ENCODE data around the gene CERT1. TPM values are rescaled to one million over a fixed set of nuclear protein-coding genes. Genes with fewer than 3 reads are reported as not detected.

Gene CERT1
- total and polyA plus RNA-seq, 2 donors (not counting 1 experiment from before 2014, with no cell fraction given): 18.0 to 36.0 TPM

GRCh38 chr5:75558221-75558620 lies 46.8 kb upstream of the CERT1 start:
- Histone ChIP-seq H3K4me2 (ENCODE audit: extremely low read depth, insufficient read depth, low read length) (no peak overlapping the region), H3K36me3 (ENCODE audit: control insufficient read depth, insufficient read depth, low read length) (no peaks in the 10 kb centered on the region), H3K27me3 (ENCODE audit: control insufficient read depth, insufficient read depth, low read length) (no peaks in the 10 kb centered on the region), H3K4me3 (replicated peaks in 1 of 4; ENCODE audit: control extremely low read depth in 1 of 4, insufficient read depth in 1 of 4, low read depth in 3 of 4, low read length in 4 of 4) (no peak overlapping the region), H3K9me3 (ENCODE audit: control insufficient read depth, insufficient read depth, low read depth, low read length) (no peaks in the 10 kb centered on the region), H3K9ac (ENCODE audit: insufficient read depth, low read length) (no peak overlapping the region), H3K79me2 (ENCODE audit: control insufficient read depth, insufficient read depth, low read length) (peaks cover 3% of the 10 kb centered on the region), H3K4me1 (ENCODE audit: control insufficient read depth, extremely low read depth, insufficient read depth, low read length) (no peaks in the 10 kb centered on the region), H4K20me1 (ENCODE audit: control insufficient read depth, extremely low read depth, insufficient read depth, low read length) (no peaks in the 10 kb centered on the region), H2AFZ (ENCODE audit: low read length) (no peak overlapping the region), H3K27ac (ENCODE audit: insufficient read depth, low read length) (no peak overlapping the region)
- DNase-seq (ENCODE audit: low read depth in 2 of 2): no peak
- no peak for TF ChIP-seq EZH2 (IDR thresholded peaks at IDR 0.05; ENCODE audit: low read length, missing control alignments)
- TF ChIP-seq, protein P1, sequence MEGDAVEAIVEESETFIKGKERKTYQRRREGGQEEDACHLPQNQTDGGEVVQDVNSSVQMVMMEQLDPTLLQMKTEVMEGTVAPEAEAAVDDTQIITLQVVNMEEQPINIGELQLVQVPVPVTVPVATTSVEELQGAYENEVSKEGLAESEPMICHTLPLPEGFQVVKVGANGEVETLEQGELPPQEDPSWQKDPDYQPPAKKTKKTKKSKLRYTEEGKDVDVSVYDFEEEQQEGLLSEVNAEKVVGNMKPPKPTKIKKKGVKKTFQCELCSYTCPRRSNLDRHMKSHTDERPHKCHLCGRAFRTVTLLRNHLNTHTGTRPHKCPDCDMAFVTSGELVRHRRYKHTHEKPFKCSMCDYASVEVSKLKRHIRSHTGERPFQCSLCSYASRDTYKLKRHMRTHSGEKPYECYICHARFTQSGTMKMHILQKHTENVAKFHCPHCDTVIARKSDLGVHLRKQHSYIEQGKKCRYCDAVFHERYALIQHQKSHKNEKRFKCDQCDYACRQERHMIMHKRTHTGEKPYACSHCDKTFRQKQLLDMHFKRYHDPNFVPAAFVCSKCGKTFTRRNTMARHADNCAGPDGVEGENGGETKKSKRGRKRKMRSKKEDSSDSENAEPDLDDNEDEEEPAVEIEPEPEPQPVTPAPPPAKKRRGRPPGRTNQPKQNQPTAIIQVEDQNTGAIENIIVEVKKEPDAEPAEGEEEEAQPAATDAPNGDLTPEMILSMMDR (conservative IDR thresholded peaks at IDR 0.05 in 1 of 2, IDR thresholded peaks at IDR 0.05 in 1 of 2; ENCODE audit: low read depth in 1 of 2, low read length in 2 of 2): no peak

DNA sequence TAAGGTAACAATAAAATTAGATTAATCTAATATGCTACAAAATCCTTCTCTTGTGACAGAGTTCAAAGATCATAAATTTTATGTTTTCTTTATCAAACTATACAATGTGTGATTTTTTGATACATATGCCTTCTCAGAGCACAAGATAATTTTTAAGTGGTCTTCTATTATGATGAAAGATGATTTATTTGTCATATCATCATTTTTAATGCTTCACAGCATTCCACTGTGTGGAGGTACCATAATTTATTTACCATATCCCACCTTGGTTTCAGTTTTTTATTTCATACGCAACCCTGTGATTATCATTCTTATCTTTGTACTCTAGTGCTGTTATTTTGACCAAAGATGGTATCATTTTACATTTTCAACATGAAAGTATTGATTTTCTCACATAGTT lies 41.9 kb upstream of the CERT1 start:
- Histone ChIP-seq H3K9me3 (ENCODE audit: control insufficient read depth, insufficient read depth, low read depth, low read length) (no peaks in the 10 kb centered on the region), H3K27ac (ENCODE audit: insufficient read depth, low read length) (no peak overlapping the region), H3K4me2 (ENCODE audit: extremely low read depth, insufficient read depth, low read length) (no peak overlapping the region), H3K9ac (ENCODE audit: insufficient read depth, low read length) (no peak overlapping the region), H4K20me1 (ENCODE audit: control insufficient read depth, extremely low read depth, insufficient read depth, low read length) (no peaks in the 10 kb centered on the region), H3K79me2 (ENCODE audit: control insufficient read depth, insufficient read depth, low read length) (no peaks in the 10 kb centered on the region), H2AFZ (ENCODE audit: low read length) (no peak overlapping the region), H3K36me3 (ENCODE audit: control insufficient read depth, insufficient read depth, low read length) (peaks cover 1% of the 10 kb centered on the region), H3K4me1 (ENCODE audit: control insufficient read depth, extremely low read depth, insufficient read depth, low read length) (no peaks in the 10 kb centered on the region), H3K4me3 (replicated peaks in 1 of 4; ENCODE audit: control extremely low read depth in 1 of 4, insufficient read depth in 1 of 4, low read depth in 3 of 4, low read length in 4 of 4) (no peak overlapping the region), H3K27me3 (ENCODE audit: control insufficient read depth, insufficient read depth, low read length) (no peaks in the 10 kb centered on the region)
- TF ChIP-seq, protein P1 (conservative IDR thresholded peaks at IDR 0.05 in 1 of 2, IDR thresholded peaks at IDR 0.05 in 1 of 2; ENCODE audit: low read depth in 1 of 2, low read length in 2 of 2): no peak
- TF ChIP-seq EZH2 (IDR thresholded peaks at IDR 0.05; ENCODE audit: low read length, missing control alignments): no peak
- no peak for DNase-seq (ENCODE audit: low read depth in 2 of 2)

DNA sequence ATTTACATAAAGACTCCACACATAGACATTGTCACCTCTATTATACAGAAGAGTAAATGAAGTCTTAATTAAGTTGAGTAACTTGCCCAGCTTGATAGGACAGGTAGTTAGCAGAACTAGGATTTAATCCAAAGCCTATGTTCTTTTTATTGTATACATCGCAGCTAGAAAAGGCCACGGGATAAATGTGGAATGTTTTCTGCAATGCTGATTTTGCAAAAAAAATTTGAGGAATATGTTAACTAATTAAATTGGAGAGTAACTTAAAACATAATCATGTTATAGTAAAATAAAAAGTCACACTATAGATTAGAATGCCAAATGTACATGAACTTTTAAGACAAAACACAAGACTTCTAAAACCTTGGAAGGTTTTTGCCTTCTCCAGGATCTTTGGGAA lies 41.3 kb upstream of the CERT1 start:
- no peak for DNase-seq (ENCODE audit: low read depth in 2 of 2)
- Histone ChIP-seq H3K27me3 (ENCODE audit: control insufficient read depth, insufficient read depth, low read length) (no peaks in the 10 kb centered on the region), H3K9ac (ENCODE audit: insufficient read depth, low read length) (no peak overlapping the region), H3K4me3 (replicated peaks in 1 of 4; ENCODE audit: control extremely low read depth in 1 of 4, insufficient read depth in 1 of 4, low read depth in 3 of 4, low read length in 4 of 4) (no peak overlapping the region), H2AFZ (ENCODE audit: low read length) (no peak overlapping the region), H4K20me1 (ENCODE audit: control insufficient read depth, extremely low read depth, insufficient read depth, low read length) (no peaks in the 10 kb centered on the region), H3K36me3 (ENCODE audit: control insufficient read depth, insufficient read depth, low read length) (peaks cover 1% of the 10 kb centered on the region), H3K4me2 (ENCODE audit: extremely low read depth, insufficient read depth, low read length) (no peak overlapping the region), H3K4me1 (ENCODE audit: control insufficient read depth, extremely low read depth, insufficient read depth, low read length) (no peaks in the 10 kb centered on the region), H3K79me2 (ENCODE audit: control insufficient read depth, insufficient read depth, low read length) (no peaks in the 10 kb centered on the region), H3K9me3 (ENCODE audit: control insufficient read depth, insufficient read depth, low read depth, low read length) (no peaks in the 10 kb centered on the region), H3K27ac (ENCODE audit: insufficient read depth, low read length) (no peak overlapping the region)
- TF ChIP-seq EZH2 (IDR thresholded peaks at IDR 0.05; ENCODE audit: low read length, missing control alignments): no peak
- TF ChIP-seq, protein P1 (conservative IDR thresholded peaks at IDR 0.05 in 1 of 2, IDR thresholded peaks at IDR 0.05 in 1 of 2; ENCODE audit: low read depth in 1 of 2, low read length in 2 of 2): no peak

All from fibroblast of lung (primary cell).